T-helper 17 cell (primary cell): Measurements from ENCODE around the gene JAKMIP1. TPM values are rescaled to one million over a fixed set of nuclear protein-coding genes. Genes with fewer than 3 reads are reported as not detected.
A peak's percentile ranks its signal among the peaks of the same experiment; 100 is the strongest.
"Not testable (repeated sequence)": the region's sequence is repeated elsewhere in the genome, so short reads cannot be mapped to it uniquely, and the experiment has no call there.

Experiments used
- ATAC-seq: fragments of 150-1000 bp; cut with Tn5 transposase; 2 replicates; pipeline ENCODE4 v1.10.0; 2021; ENCODE audit warnings: mild to moderate bottlenecking, moderate library complexity
- DNase-seq, 3 donors: peaks; one replicate each; pipeline versions ENCODE4 v3.0.0 to v3.0.0-alpha.2; 2020 to 2021
- H3K9me3 ChIP-seq: one replicate; pipeline ENCODE4 v1.7.0; 2013; ENCODE audit warnings: low read length, mild to moderate bottlenecking; ENCODE audit not compliant: control insufficient read depth, poor library complexity, severe bottlenecking
- H3K27ac Mint-ChIP-seq: one replicate; pipeline ENCODE4 v1.8.0; 2022; ENCODE audit warnings: mild to moderate bottlenecking, moderate library complexity, mixed read lengths
- H3K27me3 Mint-ChIP-seq: one replicate; pipeline ENCODE4 v1.8.0; 2022; ENCODE audit warnings: mixed read lengths
- H3K36me3 Mint-ChIP-seq: one replicate; pipeline ENCODE4 v1.8.0; 2022; ENCODE audit warnings: low read depth, mixed read lengths
- H3K4me1 Mint-ChIP-seq: one replicate; pipeline ENCODE4 v1.8.0; 2022; ENCODE audit warnings: mild to moderate bottlenecking, mixed read lengths
- H3K4me3 Mint-ChIP-seq: one replicate; pipeline ENCODE4 v1.8.0; 2022; ENCODE audit warnings: mild to moderate bottlenecking, moderate library complexity, mixed read lengths
- total RNA-seq, 4 donors: library from RNA in 2 of 4; stranded (reverse) in 2 of 4; gene quantifications; one replicate each; pipeline ENCODE4 v1.2.3 and lab custom pipeline; 2022 to 2026

JAKMIP1 gene
- total RNA-seq, 2 donors from 2014 or later = 8.5 to 16.8 TPM

DNA sequence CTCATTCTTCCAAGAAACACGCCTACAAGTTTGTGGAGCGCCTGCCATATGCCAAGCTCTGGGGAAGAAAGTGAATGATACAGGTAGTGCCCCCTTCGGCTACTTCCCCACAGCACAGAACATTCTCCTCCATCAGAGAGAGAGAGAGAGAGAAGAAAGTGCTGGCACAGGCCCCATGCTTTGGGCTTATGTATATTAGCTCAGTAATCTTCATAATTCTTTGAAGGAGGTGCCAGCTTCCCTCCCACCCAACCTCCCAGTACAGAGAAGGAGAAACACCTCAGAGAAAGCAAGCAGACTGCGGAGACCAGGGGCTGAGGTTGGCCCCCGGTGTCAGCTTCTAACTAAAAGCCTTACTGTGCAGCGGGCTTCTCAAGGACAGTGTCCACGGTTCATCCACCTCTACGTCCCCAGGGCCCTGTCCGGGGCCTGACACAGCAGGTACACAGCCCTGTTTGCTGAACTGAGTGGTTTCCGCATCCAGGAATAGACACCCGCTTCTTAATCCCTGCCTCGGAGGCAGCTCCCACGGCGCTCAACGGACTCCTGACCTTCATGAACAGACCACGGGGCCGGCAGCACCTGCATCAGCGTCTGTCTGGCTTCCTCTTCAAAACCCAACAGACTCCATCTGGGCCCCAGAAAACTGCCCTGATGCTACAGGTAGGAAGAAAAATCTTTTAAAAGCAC lies 50.2 kb downstream of the JAKMIP1 start:
- H3K4me1 Mint-ChIP-seq = peaks cover 31% of the 10 kb centered on the region
- peaks cover 5% of the 10 kb centered on the region for H3K36me3 Mint-ChIP-seq
- H3K27me3 Mint-ChIP-seq = no peaks in the 10 kb centered on the region
- no peaks in the 10 kb centered on the region for H3K9me3 ChIP-seq
- no peak for DNase-seq
- ATAC-seq = no peak
- peak overlapping the region; percentile 51 for H3K27ac Mint-ChIP-seq
- H3K4me3 Mint-ChIP-seq = no peak overlapping the region

DNA sequence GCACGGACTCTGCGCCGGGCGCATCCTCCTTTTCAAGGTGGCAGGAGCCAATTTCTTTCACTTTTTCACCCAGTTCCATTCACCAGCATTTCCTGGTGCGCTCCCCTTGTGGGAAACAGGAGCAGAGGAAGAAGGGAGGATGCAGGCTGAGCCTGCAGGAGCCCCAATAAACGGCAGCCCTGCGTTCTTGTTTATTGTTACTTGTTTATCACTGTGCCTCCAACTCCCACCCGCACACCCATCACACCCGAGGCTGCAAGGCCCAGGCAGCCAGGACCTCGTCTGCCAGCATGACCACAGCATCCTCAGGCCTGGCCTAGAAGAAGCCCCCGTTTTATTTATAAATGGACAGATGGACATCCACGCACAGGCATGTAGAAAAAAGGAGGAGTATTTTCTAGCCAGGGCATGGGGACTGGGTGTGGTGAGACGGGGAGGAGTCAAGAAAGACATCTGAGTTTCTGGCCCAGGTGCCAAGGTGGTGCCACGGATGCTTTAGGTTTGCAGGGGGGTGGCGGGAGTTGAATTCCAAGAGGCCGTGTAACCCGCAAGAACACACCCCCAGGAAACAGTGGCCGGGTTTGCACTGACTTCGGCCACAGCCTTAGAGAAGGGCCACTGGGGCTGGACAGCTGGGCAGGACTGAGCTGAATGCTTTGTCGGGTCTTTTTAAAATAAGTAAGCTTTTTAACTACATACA lies 51.7 kb downstream of the JAKMIP1 start:
- ATAC-seq (no peak), DNase-seq (no peak)
- Mint-ChIP-seq H3K4me3 (no peak overlapping the region), H3K4me1 (peaks cover 25% of the 10 kb centered on the region), H3K27ac (no peak overlapping the region), H3K36me3 (peaks cover 5% of the 10 kb centered on the region), H3K27me3 (no peaks in the 10 kb centered on the region)
- no peaks in the 10 kb centered on the region for H3K9me3 ChIP-seq

DNA sequence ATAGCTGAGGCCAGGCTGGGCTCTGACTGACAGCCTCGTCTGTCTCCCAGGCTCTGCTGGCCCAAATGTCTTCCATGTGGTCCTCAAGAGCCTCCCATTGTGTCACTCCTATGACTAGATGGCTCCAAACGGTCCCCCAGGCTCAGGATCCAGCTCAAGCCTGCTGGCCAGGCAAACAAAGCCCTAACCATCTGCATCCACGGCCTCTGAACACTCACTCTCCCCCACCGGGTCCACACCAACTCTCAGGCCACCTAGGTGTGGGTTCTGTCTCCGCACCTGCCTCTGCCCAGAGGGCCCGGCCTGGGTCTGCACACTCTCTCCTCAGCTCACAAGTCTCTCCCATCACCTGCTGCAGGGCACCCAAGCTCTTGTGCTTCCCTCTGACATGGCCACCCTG lies 52.9 kb downstream of the JAKMIP1 start:
- peaks cover 5% of the 10 kb centered on the region for H3K36me3 Mint-ChIP-seq
- H3K9me3 ChIP-seq = no peaks in the 10 kb centered on the region
- H3K27me3 Mint-ChIP-seq = no peaks in the 10 kb centered on the region
- DNase-seq (no peak), ATAC-seq (no peak)
- peaks cover 16% of the 10 kb centered on the region for H3K4me1 Mint-ChIP-seq
- H3K4me3 Mint-ChIP-seq = no peak overlapping the region
- H3K27ac Mint-ChIP-seq = no peak overlapping the region

DNA sequence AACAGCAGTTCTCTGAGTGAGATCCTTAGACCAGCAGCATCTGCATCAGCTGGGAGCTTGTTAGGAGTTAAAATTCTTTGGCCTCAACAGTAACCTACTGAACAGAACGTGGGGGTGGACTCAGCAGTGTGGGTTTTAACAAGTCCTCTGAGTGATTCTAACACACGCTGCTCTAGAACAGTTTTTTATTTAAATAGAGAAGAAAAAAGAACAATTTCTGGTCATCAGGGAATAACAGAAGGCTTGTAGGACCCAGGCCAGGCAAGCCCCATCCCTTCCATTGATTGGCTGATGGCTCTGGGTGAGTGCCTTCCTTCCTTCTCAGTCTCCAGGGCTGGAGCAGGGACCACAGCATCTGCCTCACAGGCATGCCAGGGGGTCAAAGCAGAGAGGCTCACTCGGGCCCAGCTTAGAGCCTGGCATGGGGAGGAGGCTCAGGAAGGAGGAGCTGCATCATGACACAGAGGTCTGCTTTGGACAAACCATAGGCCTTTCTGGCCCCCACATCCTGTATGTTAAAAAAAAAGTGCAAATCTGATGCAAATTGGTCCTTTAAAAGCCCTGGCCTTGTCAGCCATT lies 56.7 kb downstream of the JAKMIP1 start:
- Mint-ChIP-seq H3K27ac (no peak overlapping the region), H3K27me3 (no peaks in the 10 kb centered on the region), H3K4me3 (no peak overlapping the region), H3K36me3 (no peaks in the 10 kb centered on the region), H3K4me1 (no peaks in the 10 kb centered on the region)
- H3K9me3 ChIP-seq = no peaks in the 10 kb centered on the region
- ATAC-seq (no peak), DNase-seq (no peak)

DNA sequence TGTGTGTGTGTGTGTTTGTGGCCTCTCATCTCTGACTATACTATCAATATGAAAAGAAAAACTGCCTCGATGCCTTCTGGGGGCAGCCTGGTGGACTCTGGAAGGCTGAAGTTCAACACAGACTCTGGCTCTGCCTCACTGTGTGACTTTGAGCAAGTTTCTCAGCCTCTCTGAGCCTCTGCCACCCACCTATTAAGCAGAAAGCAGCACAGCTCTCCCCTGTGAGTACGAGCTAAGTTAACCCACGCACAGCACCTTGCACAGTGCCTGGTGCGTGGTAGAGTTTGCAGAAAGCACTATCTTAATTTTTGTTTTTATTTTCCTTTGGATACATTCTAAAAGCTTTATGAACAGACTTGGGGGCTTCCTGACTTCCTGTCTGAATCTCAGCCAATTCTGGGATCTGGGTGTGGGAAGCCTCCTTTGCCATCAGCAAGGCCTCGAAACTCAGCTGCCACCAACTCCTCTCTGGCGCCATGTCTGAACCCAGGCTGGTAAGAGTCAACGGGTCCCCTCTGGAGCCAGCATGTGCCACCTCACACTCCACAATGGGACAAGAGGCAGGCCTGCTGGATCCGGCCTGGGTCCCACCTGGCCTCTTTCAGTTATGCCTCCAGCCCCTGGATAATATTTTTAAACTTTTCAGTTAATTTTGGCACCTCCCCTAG lies 57.3 kb downstream of the JAKMIP1 start:
- no peaks in the 10 kb centered on the region for H3K9me3 ChIP-seq
- ATAC-seq (no peak), DNase-seq (no peak)
- H3K27me3 Mint-ChIP-seq = no peaks in the 10 kb centered on the region
- H3K36me3 Mint-ChIP-seq = no peaks in the 10 kb centered on the region
- H3K27ac Mint-ChIP-seq = no peak overlapping the region
- H3K4me1 Mint-ChIP-seq = no peaks in the 10 kb centered on the region
- no peak overlapping the region for H3K4me3 Mint-ChIP-seq

DNA sequence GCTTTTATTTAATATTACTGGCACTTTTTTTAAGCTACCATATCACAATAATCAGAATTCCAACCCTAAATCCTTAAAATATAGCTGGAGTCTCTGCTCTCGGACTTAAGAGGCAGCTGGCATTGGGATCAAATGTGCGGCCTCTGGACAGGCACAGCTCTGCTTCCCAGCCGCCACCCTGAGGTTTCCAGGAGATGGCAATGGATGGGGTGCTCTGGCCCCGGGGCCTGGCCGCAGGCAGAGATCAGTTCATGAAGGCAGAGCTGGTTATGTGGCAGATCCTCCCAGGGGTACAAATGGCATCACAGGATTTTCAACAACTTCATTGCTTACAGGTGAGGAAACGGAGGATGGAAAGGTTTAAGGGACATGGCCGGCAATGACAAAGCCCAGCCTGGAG lies 57.8 kb downstream of the JAKMIP1 start:
- H3K4me3 Mint-ChIP-seq = no peak overlapping the region
- peaks cover 2% of the 10 kb centered on the region for H3K4me1 Mint-ChIP-seq
- H3K27me3 Mint-ChIP-seq = no peaks in the 10 kb centered on the region
- H3K9me3 ChIP-seq = no peaks in the 10 kb centered on the region
- no peak overlapping the region for H3K27ac Mint-ChIP-seq
- H3K36me3 Mint-ChIP-seq = no peaks in the 10 kb centered on the region
- no peak for ATAC-seq
- no peak for DNase-seq

DNA sequence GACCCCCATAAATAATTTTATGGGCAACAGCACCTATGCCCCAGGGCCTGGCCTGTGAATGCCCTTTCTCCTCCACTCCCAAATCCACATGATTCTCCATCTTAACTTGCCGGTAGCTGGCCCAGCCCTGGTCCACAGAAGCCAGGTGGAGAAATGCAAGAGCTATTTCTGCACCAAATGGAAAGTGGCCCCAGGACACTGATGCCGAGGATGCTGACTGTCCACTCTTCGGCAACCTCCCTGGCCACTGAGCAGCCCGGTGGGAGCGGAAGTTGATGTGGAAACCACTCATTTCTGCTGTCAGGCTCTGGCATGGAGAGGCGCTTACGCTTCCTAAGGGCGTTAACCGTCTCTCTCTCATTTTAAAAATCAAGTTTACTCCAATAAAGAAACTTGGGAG lies 58.8 kb downstream of the JAKMIP1 start:
- Mint-ChIP-seq H3K27ac (no peak overlapping the region), H3K4me3 (no peak overlapping the region), H3K27me3 (no peaks in the 10 kb centered on the region), H3K36me3 (no peaks in the 10 kb centered on the region), H3K4me1 (peaks cover 2% of the 10 kb centered on the region)
- no peak for ATAC-seq
- no peaks in the 10 kb centered on the region for H3K9me3 ChIP-seq
- DNase-seq = no peak

DNA sequence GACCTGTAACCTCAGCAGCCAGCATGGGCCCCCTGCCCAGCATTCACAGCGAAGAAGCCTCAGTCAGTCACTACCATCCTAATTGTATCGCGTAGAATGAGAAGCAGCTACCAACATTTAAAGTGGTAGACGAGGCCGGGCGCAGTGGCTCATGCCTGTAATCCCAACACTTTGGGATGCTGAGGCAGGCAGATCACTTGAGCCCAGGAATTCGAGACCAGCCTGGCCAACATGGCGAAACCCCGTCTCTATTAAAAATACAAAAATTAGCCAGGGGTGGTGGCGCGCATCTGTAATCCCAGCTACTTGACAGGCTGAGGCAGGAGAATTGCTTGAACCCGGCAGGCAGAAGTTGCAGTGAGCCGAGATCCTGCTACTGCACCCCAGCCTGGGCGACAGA lies 59.3 kb downstream of the JAKMIP1 start:
- H3K27ac Mint-ChIP-seq, H3K36me3 Mint-ChIP-seq, H3K4me3 Mint-ChIP-seq, ATAC-seq, DNase-seq, H3K27me3 Mint-ChIP-seq, H3K4me1 Mint-ChIP-seq, H3K9me3 ChIP-seq: not testable (repeated sequence)

DNA sequence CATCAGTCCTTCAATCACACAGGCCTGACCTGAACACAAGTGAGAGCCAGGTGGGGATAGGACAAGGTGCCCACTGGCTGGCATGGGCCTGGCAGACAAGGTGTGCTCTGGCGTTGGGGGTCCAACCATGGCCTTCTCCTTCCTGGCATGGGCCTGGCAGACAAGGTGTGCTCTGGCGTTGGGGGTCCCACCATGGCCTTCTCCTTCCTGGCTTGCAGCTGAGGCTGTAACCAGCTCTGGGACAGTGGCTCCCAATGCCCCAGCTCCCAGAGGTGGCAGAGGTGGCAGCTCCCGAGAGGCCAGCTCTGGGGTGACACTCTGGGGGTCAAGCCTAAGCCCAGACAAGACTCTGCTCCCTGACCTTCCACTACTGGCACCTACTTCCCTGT lies 62.6 kb downstream of the JAKMIP1 start:
- ATAC-seq (no peak), DNase-seq (no peak)
- H3K36me3 Mint-ChIP-seq = no peaks in the 10 kb centered on the region
- H3K4me3 Mint-ChIP-seq = no peak overlapping the region
- no peaks in the 10 kb centered on the region for H3K27me3 Mint-ChIP-seq
- no peaks in the 10 kb centered on the region for H3K9me3 ChIP-seq
- H3K27ac Mint-ChIP-seq = peak overlapping the region; percentile 14
- H3K4me1 Mint-ChIP-seq = peaks cover 10% of the 10 kb centered on the region

DNA sequence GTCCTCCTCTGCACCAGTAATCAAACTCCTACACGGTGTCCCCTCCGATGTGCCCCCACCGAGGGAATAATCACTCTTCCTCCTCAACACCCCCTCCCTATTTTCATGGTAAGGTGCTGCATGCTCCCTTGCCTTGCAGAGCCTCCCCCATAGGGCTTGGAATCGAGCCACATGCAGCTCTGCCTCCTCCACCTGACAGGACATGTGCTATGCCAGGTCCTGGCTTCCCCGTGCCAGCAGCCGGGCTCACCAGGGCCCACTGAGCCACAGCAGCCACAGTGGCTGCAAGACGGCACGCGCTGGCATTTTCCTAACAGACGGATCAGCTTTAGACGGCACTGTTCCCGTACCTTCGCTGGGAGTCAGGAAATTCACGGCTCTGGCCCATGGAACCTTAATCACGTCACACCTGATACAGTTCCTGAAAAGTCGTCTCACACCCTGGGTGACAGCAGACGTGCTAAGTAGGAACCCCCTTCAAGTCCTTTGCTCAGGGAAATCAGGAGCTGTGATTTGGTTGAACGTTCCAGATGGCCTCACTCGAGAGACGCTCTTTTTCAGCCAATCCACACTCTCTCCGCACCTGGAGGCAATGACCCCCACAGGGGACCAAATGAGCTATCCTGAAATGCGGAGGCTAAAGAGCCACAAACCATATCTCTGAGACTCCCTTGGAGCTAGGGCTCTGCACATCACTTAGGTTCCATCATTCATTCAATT lies 63.2 kb downstream of the JAKMIP1 start:
- no peaks in the 10 kb centered on the region for H3K9me3 ChIP-seq
- ATAC-seq = no peak
- H3K27ac Mint-ChIP-seq = peak overlapping the region; percentile 45
- no peaks in the 10 kb centered on the region for H3K36me3 Mint-ChIP-seq
- H3K4me3 Mint-ChIP-seq = no peak overlapping the region
- no peak for DNase-seq
- no peaks in the 10 kb centered on the region for H3K27me3 Mint-ChIP-seq
- peaks cover 10% of the 10 kb centered on the region for H3K4me1 Mint-ChIP-seq

DNA sequence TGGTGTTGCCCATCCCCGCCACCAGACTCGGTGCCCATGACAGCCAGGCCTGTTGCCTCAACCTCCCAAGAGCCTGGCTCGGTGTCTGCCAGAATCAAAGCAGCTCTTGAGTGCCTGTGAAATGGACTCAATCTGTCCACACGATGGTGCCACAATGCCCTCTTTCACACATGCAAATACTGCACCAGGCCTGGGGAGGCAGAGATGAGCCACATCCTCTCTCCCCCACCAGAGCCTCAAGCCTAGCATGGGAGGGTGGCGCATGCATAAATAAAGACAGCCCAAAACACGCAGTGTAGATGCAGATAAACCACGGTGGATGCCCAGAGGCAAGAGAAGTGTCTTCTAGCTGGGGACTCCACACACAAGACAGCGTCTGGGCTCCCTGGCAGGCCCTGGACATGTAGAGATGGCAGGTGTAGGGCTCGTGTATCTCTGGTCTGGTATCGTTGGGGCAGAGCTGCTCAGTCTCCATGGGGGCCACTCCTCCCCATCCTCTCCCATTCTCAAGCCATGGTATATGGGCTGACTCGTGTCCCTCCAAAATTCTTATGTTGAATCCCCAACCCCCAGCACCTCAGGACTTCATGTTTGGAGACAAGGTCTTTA lies 65.6 kb downstream of the JAKMIP1 start:
- H3K27me3 Mint-ChIP-seq = no peaks in the 10 kb centered on the region
- H3K27ac Mint-ChIP-seq = no peak overlapping the region
- peaks cover 12% of the 10 kb centered on the region for H3K4me1 Mint-ChIP-seq
- ATAC-seq = peak; percentile 97
- no peaks in the 10 kb centered on the region for H3K9me3 ChIP-seq
- H3K4me3 Mint-ChIP-seq = no peak overlapping the region
- peak; percentile 34 to 64 (median 35) for DNase-seq
- H3K36me3 Mint-ChIP-seq = no peaks in the 10 kb centered on the region

DNA sequence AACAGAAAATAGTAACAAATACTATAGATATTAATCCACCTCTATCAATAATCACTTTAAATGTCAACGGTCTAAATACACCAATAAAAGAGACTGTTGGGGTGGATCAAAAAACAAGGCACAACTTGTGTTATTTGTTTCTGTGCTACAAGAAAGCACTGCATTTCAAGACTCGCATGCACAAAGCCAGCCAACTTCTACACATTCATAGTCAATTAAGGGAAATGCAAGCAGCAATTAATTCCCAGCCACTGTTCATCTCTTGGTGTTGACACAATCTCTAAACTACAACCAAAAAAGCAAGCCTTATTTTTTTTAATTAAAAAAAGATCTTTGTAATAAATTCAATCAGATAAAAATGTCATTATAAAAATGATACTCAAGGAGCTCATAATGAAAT lies 67.6 kb downstream of the JAKMIP1 start:
- DNase-seq (no peak), ATAC-seq (no peak)
- Mint-ChIP-seq H3K36me3 (no peaks in the 10 kb centered on the region), H3K4me1 (peaks cover 12% of the 10 kb centered on the region), H3K4me3 (no peak overlapping the region), H3K27me3 (no peaks in the 10 kb centered on the region), H3K27ac (peak overlapping the region; percentile 11)
- no peaks in the 10 kb centered on the region for H3K9me3 ChIP-seq
